Endothelial cell of umbilical vein (primary cell): ENCODE results near the gene OR2T8.

Source experiments
- EZH2 ChIP-seq: IDR thresholded peaks from 2 replicates; pipeline ENCODE4 v1.6.1; 2012; ENCODE audit warnings: borderline replicate concordance, low read depth, mild to moderate bottlenecking, moderate library complexity, low read length, inconsistent platforms; ENCODE audit not compliant: severe bottlenecking
- GATA2 ChIP-seq: IDR thresholded peaks from 2 replicates; pipeline ENCODE4 v1.7.0; 2011; ENCODE audit warnings: low read depth, mild to moderate bottlenecking, moderate library complexity, mixed read lengths, low read length; ENCODE audit not compliant: insufficient read length, insufficient read depth
- JUN ChIP-seq: IDR thresholded peaks from 2 replicates; pipeline ENCODE4 v1.6.1; 2011; ENCODE audit warnings: borderline replicate concordance, low read depth; ENCODE audit not compliant: insufficient read length, insufficient read depth
- MYC ChIP-seq: IDR thresholded peaks from one replicate; pipeline ENCODE4 v1.6.1; 2011; ENCODE audit warnings: mild to moderate bottlenecking, low read depth, low read length
- POLR2A ChIP-seq: IDR thresholded peaks from 2 replicates; pipeline ENCODE4 v1.6.1; 2012; ENCODE audit warnings: low read depth, mild to moderate bottlenecking, control low read depth, low read length
- POLR2AphosphoS5 ChIP-seq: IDR thresholded peaks from 2 replicates; pipeline ENCODE4 v1.6.1; 2012; ENCODE audit warnings: low read depth, mild to moderate bottlenecking, control low read depth, low read length, moderate library complexity; ENCODE audit not compliant: insufficient read depth
- TF ChIP-seq, protein P1 (sequence below), 2 donors: IDR thresholded peaks; 1 replicate in 1 of 2; 2 replicates in 1 of 2; pipeline ENCODE4 v1.5.1; 2011; ENCODE audit warnings: low read length in 2 of 2, mild to moderate bottlenecking in 2 of 2, moderate library complexity in 2 of 2, control low read depth in 1 of 2, inconsistent platforms in 1 of 2, low read depth in 1 of 2; ENCODE audit not compliant: insufficient read depth in 1 of 2; ENCODE audit errors: extremely low read depth in 1 of 2
- TF ChIP-seq, protein P2 (sequence below): IDR thresholded peaks from 2 replicates; pipeline ENCODE4 v1.6.1; 2011; ENCODE audit not compliant: insufficient read depth, insufficient read length

DNA sequence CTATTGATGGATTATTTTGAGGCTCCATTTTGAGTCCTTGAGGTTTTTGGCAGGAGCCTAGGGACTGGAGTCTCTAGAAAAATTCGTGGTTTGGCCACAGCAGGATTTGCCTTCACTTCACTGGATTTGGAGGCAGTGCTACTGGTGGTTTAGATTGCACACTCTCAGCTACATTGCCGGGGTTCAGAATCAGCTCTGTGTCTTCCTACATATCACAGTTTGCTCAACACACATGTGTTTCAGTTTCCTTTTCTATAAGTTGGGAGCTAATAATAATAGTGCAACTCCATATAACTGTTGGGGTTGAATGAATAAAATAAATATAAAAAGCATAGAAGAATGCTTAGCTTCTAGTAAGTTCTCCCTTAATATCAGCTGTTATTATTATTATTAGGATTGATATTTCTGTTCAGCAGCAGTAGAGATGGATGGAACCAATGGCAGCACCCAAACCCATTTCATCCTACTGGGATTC, 24.9 kb upstream of the OR2T8 start, which contains the start of gene OR2W3:
- no peak for TF ChIP-seq POLR2A
- TF ChIP-seq, protein P1, sequence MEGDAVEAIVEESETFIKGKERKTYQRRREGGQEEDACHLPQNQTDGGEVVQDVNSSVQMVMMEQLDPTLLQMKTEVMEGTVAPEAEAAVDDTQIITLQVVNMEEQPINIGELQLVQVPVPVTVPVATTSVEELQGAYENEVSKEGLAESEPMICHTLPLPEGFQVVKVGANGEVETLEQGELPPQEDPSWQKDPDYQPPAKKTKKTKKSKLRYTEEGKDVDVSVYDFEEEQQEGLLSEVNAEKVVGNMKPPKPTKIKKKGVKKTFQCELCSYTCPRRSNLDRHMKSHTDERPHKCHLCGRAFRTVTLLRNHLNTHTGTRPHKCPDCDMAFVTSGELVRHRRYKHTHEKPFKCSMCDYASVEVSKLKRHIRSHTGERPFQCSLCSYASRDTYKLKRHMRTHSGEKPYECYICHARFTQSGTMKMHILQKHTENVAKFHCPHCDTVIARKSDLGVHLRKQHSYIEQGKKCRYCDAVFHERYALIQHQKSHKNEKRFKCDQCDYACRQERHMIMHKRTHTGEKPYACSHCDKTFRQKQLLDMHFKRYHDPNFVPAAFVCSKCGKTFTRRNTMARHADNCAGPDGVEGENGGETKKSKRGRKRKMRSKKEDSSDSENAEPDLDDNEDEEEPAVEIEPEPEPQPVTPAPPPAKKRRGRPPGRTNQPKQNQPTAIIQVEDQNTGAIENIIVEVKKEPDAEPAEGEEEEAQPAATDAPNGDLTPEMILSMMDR (IDR thresholded peaks at IDR 0.05; ENCODE audit: extremely low read depth in 1 of 2, insufficient read depth in 1 of 2, low read depth in 1 of 2, low read length in 2 of 2) = no peak
- TF ChIP-seq POLR2AphosphoS5 = no peak
- no peak for TF ChIP-seq EZH2
- TF ChIP-seq, protein P2, sequence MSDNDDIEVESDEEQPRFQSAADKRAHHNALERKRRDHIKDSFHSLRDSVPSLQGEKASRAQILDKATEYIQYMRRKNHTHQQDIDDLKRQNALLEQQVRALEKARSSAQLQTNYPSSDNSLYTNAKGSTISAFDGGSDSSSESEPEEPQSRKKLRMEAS = no peak
- TF ChIP-seq GATA2 = no peak
- TF ChIP-seq JUN = no peak
- TF ChIP-seq MYC = no peak
